Neural cell (in vitro differentiated cells): ENCODE results near the gene SLX4.

Source experiments
- EP300 ChIP-seq: fragments of 450-650 bp; conservative IDR thresholded peaks from 2 replicates; pipeline ENCODE4 v1.6.1; 2014; ENCODE audit warnings: antibody characterized with exemption, mild to moderate bottlenecking, moderate library complexity; ENCODE audit not compliant: poor library complexity, severe bottlenecking
- EZH2 ChIP-seq: fragments of 200-600, 300-800 bp; shearing (Covaris generic), sonication (generic); IDR thresholded peaks from 2 replicates; pipeline ENCODE4 v1.6.1; 2014; ENCODE audit warnings: antibody characterized with exemption, low read length, borderline replicate concordance, mild to moderate bottlenecking; ENCODE audit not compliant: insufficient read depth, poor library complexity, severe bottlenecking
- MXI1 ChIP-seq: fragments of 450-650 bp; conservative IDR thresholded peaks from 2 replicates; pipeline ENCODE4 v1.6.1; 2014; ENCODE audit warnings: antibody characterized with exemption, mild to moderate bottlenecking; ENCODE audit not compliant: poor library complexity, severe bottlenecking
- POLR2AphosphoS5 ChIP-seq: IDR thresholded peaks from 2 replicates; pipeline ENCODE4 v1.6.1; 2012
- REST ChIP-seq: IDR thresholded peaks from 2 replicates; pipeline ENCODE4 v1.6.1; 2012; ENCODE audit warnings: borderline replicate concordance
- TAF1 ChIP-seq: IDR thresholded peaks from 2 replicates; pipeline ENCODE4 v1.6.1; 2012; ENCODE audit warnings: low read depth
- TF ChIP-seq, protein P1 (sequence below): fragments of 450-650 bp; IDR thresholded peaks from 2 replicates; pipeline ENCODE4 v1.5.1; 2014; ENCODE audit warnings: antibody characterized with exemption, mild to moderate bottlenecking, moderate library complexity; ENCODE audit not compliant: poor library complexity, severe bottlenecking

- TF ChIP-seq, protein P1, sequence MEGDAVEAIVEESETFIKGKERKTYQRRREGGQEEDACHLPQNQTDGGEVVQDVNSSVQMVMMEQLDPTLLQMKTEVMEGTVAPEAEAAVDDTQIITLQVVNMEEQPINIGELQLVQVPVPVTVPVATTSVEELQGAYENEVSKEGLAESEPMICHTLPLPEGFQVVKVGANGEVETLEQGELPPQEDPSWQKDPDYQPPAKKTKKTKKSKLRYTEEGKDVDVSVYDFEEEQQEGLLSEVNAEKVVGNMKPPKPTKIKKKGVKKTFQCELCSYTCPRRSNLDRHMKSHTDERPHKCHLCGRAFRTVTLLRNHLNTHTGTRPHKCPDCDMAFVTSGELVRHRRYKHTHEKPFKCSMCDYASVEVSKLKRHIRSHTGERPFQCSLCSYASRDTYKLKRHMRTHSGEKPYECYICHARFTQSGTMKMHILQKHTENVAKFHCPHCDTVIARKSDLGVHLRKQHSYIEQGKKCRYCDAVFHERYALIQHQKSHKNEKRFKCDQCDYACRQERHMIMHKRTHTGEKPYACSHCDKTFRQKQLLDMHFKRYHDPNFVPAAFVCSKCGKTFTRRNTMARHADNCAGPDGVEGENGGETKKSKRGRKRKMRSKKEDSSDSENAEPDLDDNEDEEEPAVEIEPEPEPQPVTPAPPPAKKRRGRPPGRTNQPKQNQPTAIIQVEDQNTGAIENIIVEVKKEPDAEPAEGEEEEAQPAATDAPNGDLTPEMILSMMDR: no peak
- TF ChIP-seq POLR2AphosphoS5 (no peak), REST (no peak), EP300 (no peak), EZH2 (no peak), TAF1 (no peak), MXI1 (no peak)
Observed at GRCh38 chr16:3642397-3643094, 31.1 kb upstream of the SLX4 start.
